Measurements from ENCODE around the gene AP1M2. TPM values are rescaled to one million over a fixed set of nuclear protein-coding genes. Genes with fewer than 3 reads are reported as not detected.

AP1M2 gene
- total RNA-seq, 1 experiment from 2014 or later = 10.1 TPM

DNA sequence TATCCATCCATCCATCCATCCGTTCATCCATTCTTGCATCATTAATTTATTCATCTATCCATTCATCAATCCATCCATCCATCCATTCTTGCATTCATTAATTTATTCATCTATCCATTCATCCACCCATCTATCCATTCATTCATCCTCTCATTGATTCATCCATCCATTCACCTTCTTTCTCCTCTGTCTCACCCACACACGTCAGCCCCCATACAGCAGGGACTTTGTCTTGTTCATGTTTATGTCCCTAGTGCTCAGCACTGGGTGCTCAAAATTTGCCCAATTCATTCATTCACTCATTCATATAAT, 683 bp upstream of the AP1M2 start:
- H3K27ac ChIP-seq (ENCODE audit: low read length) = no peak overlapping the region
- in situ Hi-C loops (cut with HindIII; ENCODE audit: low pct_unique_long_range_greater_than_20kb, low sequenced_read_pairs) (no loop called here), intact Hi-C loops (cut with micrococcal nuclease; ENCODE audit: unreplicated experiment) (no loop called here)
- TF ChIP-seq, protein P1, sequence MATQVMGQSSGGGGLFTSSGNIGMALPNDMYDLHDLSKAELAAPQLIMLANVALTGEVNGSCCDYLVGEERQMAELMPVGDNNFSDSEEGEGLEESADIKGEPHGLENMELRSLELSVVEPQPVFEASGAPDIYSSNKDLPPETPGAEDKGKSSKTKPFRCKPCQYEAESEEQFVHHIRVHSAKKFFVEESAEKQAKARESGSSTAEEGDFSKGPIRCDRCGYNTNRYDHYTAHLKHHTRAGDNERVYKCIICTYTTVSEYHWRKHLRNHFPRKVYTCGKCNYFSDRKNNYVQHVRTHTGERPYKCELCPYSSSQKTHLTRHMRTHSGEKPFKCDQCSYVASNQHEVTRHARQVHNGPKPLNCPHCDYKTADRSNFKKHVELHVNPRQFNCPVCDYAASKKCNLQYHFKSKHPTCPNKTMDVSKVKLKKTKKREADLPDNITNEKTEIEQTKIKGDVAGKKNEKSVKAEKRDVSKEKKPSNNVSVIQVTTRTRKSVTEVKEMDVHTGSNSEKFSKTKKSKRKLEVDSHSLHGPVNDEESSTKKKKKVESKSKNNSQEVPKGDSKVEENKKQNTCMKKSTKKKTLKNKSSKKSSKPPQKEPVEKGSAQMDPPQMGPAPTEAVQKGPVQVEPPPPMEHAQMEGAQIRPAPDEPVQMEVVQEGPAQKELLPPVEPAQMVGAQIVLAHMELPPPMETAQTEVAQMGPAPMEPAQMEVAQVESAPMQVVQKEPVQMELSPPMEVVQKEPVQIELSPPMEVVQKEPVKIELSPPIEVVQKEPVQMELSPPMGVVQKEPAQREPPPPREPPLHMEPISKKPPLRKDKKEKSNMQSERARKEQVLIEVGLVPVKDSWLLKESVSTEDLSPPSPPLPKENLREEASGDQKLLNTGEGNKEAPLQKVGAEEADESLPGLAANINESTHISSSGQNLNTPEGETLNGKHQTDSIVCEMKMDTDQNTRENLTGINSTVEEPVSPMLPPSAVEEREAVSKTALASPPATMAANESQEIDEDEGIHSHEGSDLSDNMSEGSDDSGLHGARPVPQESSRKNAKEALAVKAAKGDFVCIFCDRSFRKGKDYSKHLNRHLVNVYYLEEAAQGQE (IDR thresholded peaks at IDR 0.05; ENCODE audit: insufficient read depth in 1 of 2, low read depth in 2 of 2, low read length in 1 of 2) = no peak
- TF ChIP-seq, protein P2, sequence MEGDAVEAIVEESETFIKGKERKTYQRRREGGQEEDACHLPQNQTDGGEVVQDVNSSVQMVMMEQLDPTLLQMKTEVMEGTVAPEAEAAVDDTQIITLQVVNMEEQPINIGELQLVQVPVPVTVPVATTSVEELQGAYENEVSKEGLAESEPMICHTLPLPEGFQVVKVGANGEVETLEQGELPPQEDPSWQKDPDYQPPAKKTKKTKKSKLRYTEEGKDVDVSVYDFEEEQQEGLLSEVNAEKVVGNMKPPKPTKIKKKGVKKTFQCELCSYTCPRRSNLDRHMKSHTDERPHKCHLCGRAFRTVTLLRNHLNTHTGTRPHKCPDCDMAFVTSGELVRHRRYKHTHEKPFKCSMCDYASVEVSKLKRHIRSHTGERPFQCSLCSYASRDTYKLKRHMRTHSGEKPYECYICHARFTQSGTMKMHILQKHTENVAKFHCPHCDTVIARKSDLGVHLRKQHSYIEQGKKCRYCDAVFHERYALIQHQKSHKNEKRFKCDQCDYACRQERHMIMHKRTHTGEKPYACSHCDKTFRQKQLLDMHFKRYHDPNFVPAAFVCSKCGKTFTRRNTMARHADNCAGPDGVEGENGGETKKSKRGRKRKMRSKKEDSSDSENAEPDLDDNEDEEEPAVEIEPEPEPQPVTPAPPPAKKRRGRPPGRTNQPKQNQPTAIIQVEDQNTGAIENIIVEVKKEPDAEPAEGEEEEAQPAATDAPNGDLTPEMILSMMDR (IDR thresholded peaks at IDR 0.05) = no peak
- no peak for TF ChIP-seq POLR2AphosphoS5 (IDR thresholded peaks at IDR 0.05; ENCODE audit: low read depth, low read length)
- TF ChIP-seq TCF7L2 (IDR thresholded peaks at IDR 0.05; ENCODE audit: low read depth, low read length) = no peak
- TF ChIP-seq SIN3A (IDR thresholded peaks at IDR 0.05; ENCODE audit: borderline replicate concordance, insufficient read depth, low read depth, low read length) = no peak
- H3K4me1 ChIP-seq (ENCODE audit: control insufficient read depth, insufficient read depth, low read length) = no peaks in the 10 kb centered on the region
- DNase-seq (ENCODE audit: low read depth, low spot score) (no peak), ATAC-seq (no peak)
- H3K9me3 ChIP-seq (ENCODE audit: control insufficient read depth, insufficient read depth, low read depth, low read length) = no peaks in the 10 kb centered on the region
- no TSS peak for BruUV-seq (replicated peaks)
- CTCF ChIA-PET = no interaction called here
- POLR2A ChIA-PET = no interaction called here
- no peaks in the 10 kb centered on the region for H3K27me3 ChIP-seq (ENCODE audit: control insufficient read depth, insufficient read depth, low read length)
- no peaks in the 10 kb centered on the region; the same call in 1 of the 2 replicates for H3K36me3 ChIP-seq (ENCODE audit: control insufficient read depth, insufficient read depth, low read length)
- H3K4me3 ChIP-seq (ENCODE audit: low read depth in 2 of 2, low read length in 2 of 2) = no peak overlapping the region

DNA sequence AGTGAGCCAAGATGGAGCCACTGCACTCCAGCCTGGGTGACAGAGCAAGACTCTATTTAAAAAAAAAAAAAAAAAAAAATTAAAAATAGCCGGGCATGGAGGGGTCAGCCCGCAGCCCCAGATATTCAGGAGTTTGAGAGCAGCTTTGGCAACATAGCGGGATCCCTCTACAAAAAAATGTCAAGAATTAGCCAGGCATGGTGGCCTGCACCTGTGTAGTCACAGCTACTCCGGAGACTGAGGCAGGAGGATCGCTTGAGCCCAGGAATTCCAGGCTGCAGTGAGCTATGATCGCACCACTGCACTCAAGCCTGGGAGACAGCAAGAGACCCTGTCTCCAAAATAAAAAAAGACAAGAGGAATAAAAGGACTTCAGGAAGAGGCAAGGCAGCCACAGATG, 716 bp downstream of the AP1M2 start:
- H3K36me3 ChIP-seq (ENCODE audit: control insufficient read depth, insufficient read depth, low read length) = no peaks in the 10 kb centered on the region; the same call in 1 of the 2 replicates
- no peak overlapping the region for H3K4me3 ChIP-seq (ENCODE audit: low read depth in 2 of 2, low read length in 2 of 2)
- TF ChIP-seq, protein P2 (IDR thresholded peaks at IDR 0.05) = no peak
- TF ChIP-seq TCF7L2 (IDR thresholded peaks at IDR 0.05; ENCODE audit: low read depth, low read length) (no peak), POLR2AphosphoS5 (IDR thresholded peaks at IDR 0.05; ENCODE audit: low read depth, low read length) (no peak)
- no peaks in the 10 kb centered on the region for H3K27me3 ChIP-seq (ENCODE audit: control insufficient read depth, insufficient read depth, low read length)
- no peaks in the 10 kb centered on the region for H3K4me1 ChIP-seq (ENCODE audit: control insufficient read depth, insufficient read depth, low read length)
- ChIA-PET POLR2A (no interaction called here), CTCF (no interaction called here)
- BruUV-seq (replicated peaks) = no TSS peak
- H3K9me3 ChIP-seq (ENCODE audit: control insufficient read depth, insufficient read depth, low read depth, low read length) = no peaks in the 10 kb centered on the region
- intact Hi-C loops (cut with micrococcal nuclease; ENCODE audit: unreplicated experiment) = no loop called here
- no peak for ATAC-seq
- in situ Hi-C loops (cut with HindIII; ENCODE audit: low pct_unique_long_range_greater_than_20kb, low sequenced_read_pairs) = no loop called here
- H3K27ac ChIP-seq (ENCODE audit: low read length) = no peak overlapping the region
- no peak for DNase-seq (ENCODE audit: low read depth, low spot score)
